GM21528 (cell line): Measurements from ENCODE around the gene RAG2.

Experiments used
- ATAC-seq: cut with Tn5 transposase; IDR thresholded peaks from one replicate; pipeline ENCODE4 v1.9.1; 2021; ENCODE audit warnings: mild to moderate bottlenecking, moderate library complexity; ENCODE audit not compliant: unreplicated experiment, low FRiP score

Gene RAG2

GRCh38 chr11:36601155-36601554 is 3.1 kb upstream of the RAG2 start:
- no peak for ATAC-seq

DNA sequence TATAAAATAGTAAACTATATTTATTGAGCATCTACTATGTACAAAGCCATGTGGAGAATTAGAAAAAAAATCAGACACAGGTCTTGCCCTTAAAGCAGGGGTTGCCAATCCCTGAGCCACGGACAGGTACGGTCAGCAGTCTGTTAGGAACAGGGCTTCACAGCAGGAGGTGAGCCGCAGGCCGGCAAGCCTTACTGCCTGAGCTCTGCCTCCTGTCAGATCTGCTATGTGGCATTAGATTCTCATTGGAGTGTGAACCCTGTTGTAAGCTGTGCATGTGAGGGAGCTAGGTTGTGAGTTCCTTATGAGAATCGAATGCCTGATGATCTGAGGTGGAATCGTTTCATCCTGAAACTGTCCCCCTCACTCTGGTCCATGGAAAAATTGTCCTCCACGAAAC is 2.1 kb upstream of the RAG2 start:
- ATAC-seq, result no peak

GRCh38 chr11:36596880-36597279 is 1.2 kb downstream of the RAG2 start:
- no peak for ATAC-seq

DNA sequence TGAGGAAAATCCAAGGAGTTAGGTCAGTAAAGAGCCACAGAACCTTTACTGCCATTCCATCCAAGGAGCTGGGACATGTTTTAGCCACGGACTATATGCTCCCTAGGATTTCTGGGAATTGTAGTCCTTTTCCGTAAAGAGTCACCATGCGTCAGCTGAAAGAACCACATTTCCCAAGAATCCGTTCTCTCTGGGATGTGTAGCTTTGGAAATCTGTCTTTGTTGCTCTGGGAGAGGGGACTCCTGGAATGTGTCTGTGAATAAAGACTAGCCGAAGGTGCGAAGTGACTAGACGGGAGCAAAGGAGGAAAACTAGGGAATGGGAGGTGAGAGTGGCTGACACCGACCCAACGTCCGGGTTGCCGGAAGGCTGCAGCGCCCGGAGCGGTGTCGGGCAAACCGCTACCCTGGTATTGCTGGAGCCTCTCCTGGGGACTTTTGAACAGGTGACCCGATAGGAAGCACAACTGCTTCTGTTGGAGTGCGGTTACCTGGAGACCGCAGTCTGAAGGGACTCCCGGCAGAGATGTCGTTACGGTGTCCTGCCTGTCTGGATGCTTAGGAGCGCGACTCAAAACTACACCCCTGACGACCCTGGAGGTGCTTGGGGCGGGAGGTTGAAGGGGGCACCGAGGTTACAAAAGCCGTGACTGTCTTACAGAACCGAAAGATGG is 3.6 kb downstream of the RAG2 start, which contains the start of gene IFTAP:
IFTAP (plus strand) TSS at position 187 of the 674 bp plus-strand sequence. CDS start 15,602 bp downstream, outside the sequence.
- no peak for ATAC-seq

GRCh38 chr11:36591433-36591832 is 6.6 kb downstream of the RAG2 start:
- no peak for ATAC-seq

DNA sequence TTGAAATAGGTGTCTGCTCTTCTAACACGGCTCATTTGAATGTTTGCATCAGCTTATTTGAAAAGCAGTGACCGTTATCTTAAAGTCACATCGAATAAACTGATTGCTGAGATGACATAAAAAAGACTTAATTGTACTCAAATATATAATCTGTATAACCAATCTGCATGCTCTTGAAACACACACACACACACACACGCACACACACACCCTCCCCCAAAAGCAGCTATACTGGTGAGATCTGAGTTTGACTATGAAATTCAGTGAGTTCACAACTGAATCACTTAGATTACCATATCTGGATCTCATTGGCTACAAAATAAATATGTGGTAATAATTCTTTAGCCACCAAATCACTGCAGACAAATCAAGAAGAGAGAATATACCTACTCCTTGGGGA is 7.5 kb downstream of the RAG2 start:
- no peak for ATAC-seq

GRCh38 chr11:36588099-36588498 is 9.9 kb downstream of the RAG2 start:
- no peak for ATAC-seq

DNA sequence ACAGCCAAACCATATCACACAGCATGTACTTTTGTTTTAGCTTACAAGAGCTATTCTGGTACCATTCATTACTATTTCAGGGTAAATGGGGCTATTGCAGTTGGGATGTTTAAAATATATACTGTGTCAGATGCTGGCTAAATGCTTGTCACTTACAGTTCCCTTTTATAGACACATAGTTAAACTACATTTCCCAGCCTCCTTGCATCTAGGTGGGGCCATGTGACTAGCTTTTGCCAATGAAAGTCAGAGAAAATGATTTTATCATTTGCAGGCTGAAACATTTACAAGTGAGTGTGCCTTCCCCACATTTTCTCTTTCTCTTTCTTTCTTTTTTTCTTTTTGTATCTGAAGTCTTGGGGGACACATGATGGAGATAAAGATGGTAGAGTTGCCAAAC is 11.5 kb downstream of the RAG2 start:
- ATAC-seq, result no peak

DNA sequence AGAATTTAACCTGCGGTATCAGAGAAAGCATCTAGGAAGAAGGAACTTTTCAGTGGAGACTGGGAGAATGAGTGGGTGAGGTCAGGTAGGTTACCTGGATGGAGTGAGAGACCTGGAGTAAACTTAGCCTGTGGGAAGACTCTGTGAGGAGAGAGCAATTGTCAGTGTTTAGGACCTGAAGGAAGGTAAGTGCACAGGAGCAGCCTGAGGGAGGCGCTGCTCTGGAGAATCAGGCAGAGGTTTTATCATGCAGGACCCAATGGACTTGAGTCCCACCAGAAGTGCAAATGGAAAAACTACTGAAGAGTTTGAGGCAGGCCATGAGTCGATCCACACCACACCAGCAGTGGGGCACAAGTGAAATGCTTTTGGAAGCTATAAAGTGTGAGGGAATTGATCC is 14.4 kb downstream of the RAG2 start:
- ATAC-seq, result no peak

- no peak for ATAC-seq
Measured at GRCh38 chr11:36581536-36581935, 16.5 kb downstream of the RAG2 start.

DNA sequence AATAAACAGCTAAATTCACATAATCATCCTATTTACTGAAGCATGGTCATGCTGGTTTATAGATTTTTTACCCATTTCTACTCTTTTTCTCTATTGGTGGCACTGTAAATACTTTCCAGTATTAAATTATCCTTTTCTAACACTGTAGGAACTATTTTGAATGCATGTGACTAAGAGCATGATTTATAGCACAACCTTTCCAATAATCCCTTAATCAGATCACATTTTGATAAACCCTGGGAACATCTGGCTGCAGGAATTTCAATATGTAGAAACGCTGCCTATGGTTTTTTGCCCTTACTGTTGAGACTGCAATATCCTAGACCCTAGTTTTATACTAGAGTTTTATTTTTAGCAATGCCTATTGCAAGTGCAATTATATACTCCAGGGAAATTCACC is 19.6 kb downstream of the RAG2 start:
- ATAC-seq, result no peak

DNA sequence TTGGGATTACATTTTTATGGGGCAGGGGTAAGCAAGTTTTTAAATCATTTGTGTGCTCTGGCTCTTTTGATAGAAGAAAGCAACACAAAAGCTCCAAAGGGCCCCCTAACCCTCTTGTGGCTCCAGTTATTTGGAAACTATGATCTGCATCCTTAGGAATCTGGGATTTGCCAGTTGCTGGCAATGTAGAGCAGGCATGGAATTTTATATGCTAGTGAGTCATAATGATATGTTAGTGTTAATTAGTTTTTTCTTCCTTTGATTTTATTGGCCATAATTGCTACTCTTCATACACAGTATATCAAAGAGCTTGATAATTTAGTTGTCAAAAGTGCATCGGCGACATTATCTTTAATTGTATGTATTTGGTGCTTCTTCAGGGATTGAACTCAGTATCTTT is 20.2 kb downstream of the RAG2 start:
- ATAC-seq, result no peak

- no peak for ATAC-seq
Measured at GRCh38 chr11:36577373-36577772, 20.7 kb downstream of the RAG2 start.

GRCh38 chr11:36574486-36574885 is 23.6 kb downstream of the RAG2 start:
- ATAC-seq, result no peak

DNA sequence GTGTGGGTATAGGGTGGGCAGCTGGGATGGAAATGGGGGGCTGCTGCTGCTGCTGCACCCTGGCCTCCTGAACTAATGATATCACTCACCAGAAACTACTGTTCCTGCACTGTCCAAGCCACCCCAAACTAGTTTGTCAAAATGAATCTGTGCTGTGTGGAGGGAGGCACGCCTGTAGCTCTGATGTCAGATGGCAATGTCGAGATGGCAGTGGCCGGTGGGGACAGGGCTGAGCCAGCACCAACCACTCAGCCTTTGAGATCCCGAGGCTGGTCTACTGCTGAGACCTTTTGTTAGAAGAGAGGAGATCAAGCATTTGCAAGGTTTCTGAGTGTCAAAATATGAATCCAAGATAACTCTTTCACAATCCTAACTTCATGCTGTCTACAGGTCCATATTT is 28.9 kb downstream of the RAG2 start:
- ATAC-seq, result no peak

- ATAC-seq, result no peak
Measured at GRCh38 chr11:36567694-36568093, 30.3 kb downstream of the RAG2 start, which contains the start of gene RAG1. Gene RAG1 (plus strand): TSS chr11:36568007. CDS start chr11:36573305, 5,298 bp downstream.

- ATAC-seq, result no peak
Measured at GRCh38 chr11:36566407-36567053, 31.5 kb downstream of the RAG2 start.

GRCh38 chr11:36565031-36565610 is 32.9 kb downstream of the RAG2 start:
- no peak for ATAC-seq

DNA sequence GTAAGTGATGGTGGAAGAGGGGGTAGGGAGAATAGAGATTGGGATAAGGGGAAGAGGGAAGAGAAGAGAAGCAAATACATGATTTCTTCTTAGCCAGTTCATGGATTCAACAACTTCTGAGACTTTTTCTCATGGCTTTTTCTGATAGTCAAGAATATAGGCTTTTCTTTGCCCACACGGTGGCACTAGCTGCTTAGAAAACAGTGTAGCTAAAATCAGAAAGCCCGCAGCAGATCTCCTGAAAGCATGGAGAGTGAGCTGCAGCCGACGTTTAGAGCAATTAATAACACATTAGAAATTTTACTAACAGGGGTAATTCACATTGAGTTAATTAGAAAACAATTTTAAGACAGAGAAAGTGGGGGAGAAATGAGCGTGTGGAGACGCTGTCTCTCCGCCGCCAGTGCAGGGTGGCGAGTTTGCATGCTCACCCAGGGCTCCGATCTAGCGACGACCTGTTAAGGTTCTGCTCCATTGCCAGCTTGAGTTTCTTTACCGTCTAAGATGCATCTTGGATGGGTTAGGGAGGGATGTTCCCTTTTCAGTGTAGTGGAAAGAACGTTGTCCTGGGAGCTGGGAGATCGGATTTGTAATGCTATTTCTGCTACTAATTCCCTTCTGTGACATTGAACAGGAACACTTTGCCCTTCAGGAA is 33.5 kb downstream of the RAG2 start:
- ATAC-seq, result peak; percentile 77

DNA sequence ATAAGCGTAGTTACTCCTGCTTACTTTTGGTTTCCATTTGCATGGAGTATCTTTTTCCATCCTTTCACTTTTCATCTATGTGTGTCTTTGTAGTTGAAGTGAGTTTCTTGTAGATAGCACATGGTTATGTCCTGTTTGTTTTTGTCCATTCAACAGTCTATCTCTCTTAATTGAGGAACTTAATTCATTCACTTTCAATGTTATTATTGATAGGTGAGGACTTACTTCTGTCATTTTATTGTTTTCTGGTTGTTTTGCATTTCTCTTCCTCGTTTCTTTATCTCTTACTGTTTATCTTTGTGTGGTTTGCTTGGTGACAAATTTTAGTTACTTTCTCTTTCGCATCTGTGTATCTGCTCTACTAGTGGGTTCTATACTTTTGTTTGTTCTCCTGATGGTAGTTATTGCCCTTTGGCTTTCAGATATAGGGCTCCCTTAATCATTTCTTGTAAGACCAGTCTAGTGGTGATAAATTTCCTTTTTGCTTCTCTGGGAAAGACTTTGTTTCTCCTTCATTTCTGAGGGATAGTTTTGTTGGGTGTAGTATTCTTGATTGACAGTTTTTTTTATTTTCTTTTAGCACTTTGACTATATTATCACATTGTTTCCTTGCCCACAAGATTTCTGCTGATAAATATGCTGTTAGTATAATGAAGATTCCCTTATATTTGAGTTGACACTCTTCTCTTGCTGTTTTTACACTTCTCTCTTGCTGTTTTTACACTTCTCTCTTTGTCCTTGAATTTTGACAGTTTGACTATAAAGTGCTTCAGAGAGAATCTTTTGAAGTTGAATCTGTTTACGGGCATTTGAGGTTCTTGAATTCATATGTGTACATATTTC is 39.2 kb downstream of the RAG2 start:
- ATAC-seq, result peak; percentile 94
